Neural progenitor cell (in vitro differentiated cells): ENCODE measurements around the gene CNTN5. TPM values are rescaled to one million over a fixed set of nuclear protein-coding genes. Genes with fewer than 3 reads are reported as not detected.

Experiments used
- DNase-seq: peaks from one replicate; pipeline ENCODE4 v3.0.0-alpha.2; 2016; ENCODE audit warnings: low spot score
- H2AFZ ChIP-seq: fragments of 200-600 bp; sonication (generic); replicated peaks from 2 replicates; pipeline ENCODE4 v1.6.1; 2016; ENCODE audit warnings: antibody characterized with exemption
- H3F3A ChIP-seq: fragments of 200-600 bp; sonication (generic); 2 replicates; pipeline ENCODE4 v1.6.1; 2016; ENCODE audit warnings: antibody characterized with exemption, low read depth
- H3K27ac ChIP-seq: fragments of 200-600 bp; sonication (generic); 2 replicates; pipeline ENCODE4 v1.5.1; 2016; ENCODE audit warnings: mild to moderate bottlenecking
- H3K27me3 ChIP-seq: fragments of 200-600 bp; sonication (generic); 2 replicates; pipeline ENCODE4 v1.6.1; 2016; ENCODE audit warnings: mild to moderate bottlenecking, moderate library complexity
- H3K36me3 ChIP-seq: fragments of 200-600 bp; sonication (generic); 2 replicates; pipeline ENCODE4 v1.5.1; 2016
- H3K4me1 ChIP-seq: fragments of 200-600 bp; sonication (generic); 2 replicates; pipeline ENCODE4 v1.6.1; 2016; ENCODE audit warnings: mixed run types
- H3K4me2 ChIP-seq: fragments of 200-600 bp; sonication (generic); 2 replicates; pipeline ENCODE4 v1.6.1; 2016
- H3K4me3 ChIP-seq: fragments of 200-600 bp; sonication (generic); 2 replicates; pipeline ENCODE4 v1.5.1; 2016
- H3K79me2 ChIP-seq: fragments of 200-600 bp; sonication (generic); 2 replicates; pipeline ENCODE4 v1.6.1; 2016; ENCODE audit warnings: low read depth
- H3K9ac ChIP-seq: fragments of 200-600 bp; sonication (generic); 2 replicates; pipeline ENCODE4 v1.6.1; 2016
- H3K9me3 ChIP-seq: fragments of 200-600 bp; sonication (generic); 2 replicates; pipeline ENCODE4 v1.5.1; 2016; ENCODE audit warnings: low read depth
- H4K20me1 ChIP-seq: fragments of 200-600 bp; sonication (generic); 2 replicates; pipeline ENCODE4 v1.6.1; 2016; ENCODE audit warnings: low read depth
- H3K27ac Mint-ChIP-seq: 3 replicates; pipeline ENCODE4 v1.8.0; 2021; ENCODE audit warnings: mixed read lengths
- H3K27me3 Mint-ChIP-seq: 2 replicates; pipeline ENCODE4 v1.8.0; 2022; ENCODE audit warnings: low read depth, mild to moderate bottlenecking, inconsistent platforms, moderate library complexity, mixed read lengths; ENCODE audit not compliant: insufficient read depth
- H3K36me3 Mint-ChIP-seq: 3 replicates; pipeline ENCODE4 v1.8.0; 2021; ENCODE audit warnings: mixed read lengths
- H3K4me1 Mint-ChIP-seq: 3 replicates; pipeline ENCODE4 v1.8.0; 2021; ENCODE audit warnings: mixed read lengths
- H3K4me3 Mint-ChIP-seq: 3 replicates; pipeline ENCODE4 v1.8.0; 2021; ENCODE audit warnings: mild to moderate bottlenecking, moderate library complexity, mixed read lengths
- H3K9me3 Mint-ChIP-seq: 3 replicates; pipeline ENCODE4 v1.8.0; 2020; ENCODE audit warnings: mixed read lengths
- CTCF ChIP-seq: fragments of 200-600 bp; sonication (generic); IDR thresholded peaks from 2 replicates; pipeline ENCODE4 v1.5.1; 2017; ENCODE audit warnings: antibody characterized with exemption, mild to moderate bottlenecking
- EZH2 ChIP-seq: fragments of 200-600 bp; sonication (generic); IDR thresholded peaks from 2 replicates; pipeline ENCODE4 v1.6.1; 2017; ENCODE audit warnings: antibody characterized with exemption, mild to moderate bottlenecking, moderate library complexity
- EZH2phosphoT487 ChIP-seq: fragments of 200-600 bp; sonication (generic); IDR thresholded peaks from 2 replicates; pipeline ENCODE4 v1.6.1; 2017; ENCODE audit warnings: antibody characterized with exemption
- total RNA-seq: library from RNA; depleted of rRNA; stranded (reverse); fragments of >200 nt; gene quantifications from 2 replicates; pipeline ENCODE4 v1.2.3, GENCODE V29; 2015; ENCODE audit warnings: low replicate concordance

Gene CNTN5
- total RNA-seq, 1 donor from 2014 or later = 0.19 TPM

- no peak for DNase-seq
- Histone ChIP-seq H3K4me2 (no peak overlapping the region), H3K27ac (no peak overlapping the region), H3K79me2 (no peaks in the 10 kb centered on the region), H3K4me1 (no peaks in the 10 kb centered on the region), H4K20me1 (no peaks in the 10 kb centered on the region), H3K9ac (no peak overlapping the region), H3K4me3 (no peak overlapping the region), H3F3A (no peaks in the 10 kb centered on the region), H3K27me3 (no peaks in the 10 kb centered on the region), H3K36me3 (no peaks in the 10 kb centered on the region), H2AFZ (peak overlapping the region; percentile 84), H3K9me3 (no peaks in the 10 kb centered on the region)
- H3K9me3 Mint-ChIP-seq = no peaks in the 10 kb centered on the region
- H3K4me3 Mint-ChIP-seq = no peak overlapping the region
- no peaks in the 10 kb centered on the region for H3K36me3 Mint-ChIP-seq
- H3K27ac Mint-ChIP-seq = no peak overlapping the region
- TF ChIP-seq EZH2 (no peak), CTCF (no peak), EZH2phosphoT487 (no peak)
- peaks cover 3% of the 10 kb centered on the region for H3K4me1 Mint-ChIP-seq
- no peaks in the 10 kb centered on the region for H3K27me3 Mint-ChIP-seq
Measured at GRCh38 chr11:99937330-99937729, 916.6 kb downstream of the CNTN5 start.

- no peak for DNase-seq
- no peaks in the 10 kb centered on the region for H3K9me3 ChIP-seq
- no peak overlapping the region for H3K4me3 ChIP-seq
- no peak overlapping the region for H3K27ac ChIP-seq
- H3K4me1 ChIP-seq = no peaks in the 10 kb centered on the region
- Mint-ChIP-seq H3K9me3 (no peaks in the 10 kb centered on the region), H3K4me1 (no peaks in the 10 kb centered on the region), H3K27ac (no peak overlapping the region), H3K4me3 (no peak overlapping the region), H3K27me3 (peaks cover 2% of the 10 kb centered on the region), H3K36me3 (no peaks in the 10 kb centered on the region)
- TF ChIP-seq EZH2phosphoT487 (no peak), EZH2 (no peak), CTCF (no peak)
- no peaks in the 10 kb centered on the region for H4K20me1 ChIP-seq
- H3K27me3 ChIP-seq = no peaks in the 10 kb centered on the region
- H3K9ac ChIP-seq = no peak overlapping the region
- no peak overlapping the region for H2AFZ ChIP-seq
- H3F3A ChIP-seq = no peaks in the 10 kb centered on the region
- no peak overlapping the region for H3K4me2 ChIP-seq
- no peaks in the 10 kb centered on the region for H3K36me3 ChIP-seq
- no peaks in the 10 kb centered on the region for H3K79me2 ChIP-seq
Measured at GRCh38 chr11:99952816-99953215, 932.1 kb downstream of the CNTN5 start.

DNA sequence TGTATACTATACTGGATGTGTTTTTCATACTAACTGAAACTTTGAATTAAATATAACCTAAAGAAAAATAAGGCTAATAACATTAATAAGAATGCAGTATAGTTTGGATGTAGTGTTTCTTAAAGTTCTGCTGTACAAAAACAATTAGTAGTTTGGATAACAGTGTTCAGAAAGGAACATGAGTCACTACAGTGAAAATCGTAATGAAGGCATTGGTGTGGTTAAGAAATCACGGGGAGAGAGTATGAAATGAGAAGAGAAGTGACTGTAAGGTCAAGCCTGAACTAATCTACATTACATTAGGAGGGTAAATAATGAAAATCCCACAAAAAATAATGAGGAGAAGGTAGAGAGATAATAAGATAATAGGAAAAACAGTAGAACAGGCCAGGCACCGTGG is 939.8 kb downstream of the CNTN5 start:
- no peak overlapping the region for H3K4me3 ChIP-seq
- H3K4me1 Mint-ChIP-seq = no peaks in the 10 kb centered on the region
- TF ChIP-seq EZH2 (no peak), EZH2phosphoT487 (no peak), CTCF (no peak)
- H3K9me3 Mint-ChIP-seq = no peaks in the 10 kb centered on the region
- no peak for DNase-seq
- H2AFZ ChIP-seq = no peak overlapping the region
- no peaks in the 10 kb centered on the region for H3K36me3 Mint-ChIP-seq
- H4K20me1 ChIP-seq = no peaks in the 10 kb centered on the region
- no peak overlapping the region for H3K9ac ChIP-seq
- no peaks in the 10 kb centered on the region for H3K79me2 ChIP-seq
- no peak overlapping the region for H3K4me2 ChIP-seq
- no peaks in the 10 kb centered on the region for H3K9me3 ChIP-seq
- no peak overlapping the region for H3K27ac ChIP-seq
- no peaks in the 10 kb centered on the region for H3K36me3 ChIP-seq
- no peaks in the 10 kb centered on the region for H3K4me1 ChIP-seq
- H3K27ac Mint-ChIP-seq = no peak overlapping the region
- no peaks in the 10 kb centered on the region for H3K27me3 ChIP-seq
- no peaks in the 10 kb centered on the region for H3K27me3 Mint-ChIP-seq
- no peak overlapping the region for H3K4me3 Mint-ChIP-seq
- H3F3A ChIP-seq = no peaks in the 10 kb centered on the region

GRCh38 chr11:99968336-99968735 is 947.6 kb downstream of the CNTN5 start:
- H3K27ac ChIP-seq = no peak overlapping the region
- Mint-ChIP-seq H3K4me1 (no peaks in the 10 kb centered on the region), H3K27ac (no peak overlapping the region), H3K9me3 (no peaks in the 10 kb centered on the region), H3K4me3 (no peak overlapping the region), H3K36me3 (no peaks in the 10 kb centered on the region), H3K27me3 (no peaks in the 10 kb centered on the region)
- H3K4me2 ChIP-seq = no peak overlapping the region
- no peak overlapping the region for H2AFZ ChIP-seq
- no peaks in the 10 kb centered on the region for H3K79me2 ChIP-seq
- no peaks in the 10 kb centered on the region for H4K20me1 ChIP-seq
- H3K4me1 ChIP-seq = no peaks in the 10 kb centered on the region
- H3K36me3 ChIP-seq = no peaks in the 10 kb centered on the region
- no peak overlapping the region for H3K4me3 ChIP-seq
- DNase-seq = no peak
- H3K9me3 ChIP-seq = no peaks in the 10 kb centered on the region
- H3F3A ChIP-seq = no peaks in the 10 kb centered on the region
- no peaks in the 10 kb centered on the region for H3K27me3 ChIP-seq
- TF ChIP-seq EZH2 (no peak), EZH2phosphoT487 (no peak), CTCF (no peak)
- no peak overlapping the region for H3K9ac ChIP-seq
